Epithelial cell of esophagus (primary cell): ENCODE results near the gene GOLGA8B.
"Not testable (repeated sequence)": the region's sequence is repeated elsewhere in the genome, so short reads cannot be mapped to it uniquely, and the experiment has no call there.

ENCODE experiments used
- DNase-seq: peaks from one replicate; pipeline ENCODE4 v3.0.0; 2010; ENCODE audit warnings: low read depth
- H3K4me3 ChIP-seq: 2 replicates; pipeline ENCODE4 v1.5.1; 2011; ENCODE audit warnings: mild to moderate bottlenecking, low read length, control low read depth
- TF ChIP-seq, protein P1 (sequence below): IDR thresholded peaks from 2 replicates; pipeline ENCODE4 v1.5.1; 2011; ENCODE audit warnings: low read depth, mild to moderate bottlenecking, low read length, control low read depth, inconsistent platforms; ENCODE audit not compliant: insufficient read depth; ENCODE audit errors: missing control alignments

Gene GOLGA8B

DNA sequence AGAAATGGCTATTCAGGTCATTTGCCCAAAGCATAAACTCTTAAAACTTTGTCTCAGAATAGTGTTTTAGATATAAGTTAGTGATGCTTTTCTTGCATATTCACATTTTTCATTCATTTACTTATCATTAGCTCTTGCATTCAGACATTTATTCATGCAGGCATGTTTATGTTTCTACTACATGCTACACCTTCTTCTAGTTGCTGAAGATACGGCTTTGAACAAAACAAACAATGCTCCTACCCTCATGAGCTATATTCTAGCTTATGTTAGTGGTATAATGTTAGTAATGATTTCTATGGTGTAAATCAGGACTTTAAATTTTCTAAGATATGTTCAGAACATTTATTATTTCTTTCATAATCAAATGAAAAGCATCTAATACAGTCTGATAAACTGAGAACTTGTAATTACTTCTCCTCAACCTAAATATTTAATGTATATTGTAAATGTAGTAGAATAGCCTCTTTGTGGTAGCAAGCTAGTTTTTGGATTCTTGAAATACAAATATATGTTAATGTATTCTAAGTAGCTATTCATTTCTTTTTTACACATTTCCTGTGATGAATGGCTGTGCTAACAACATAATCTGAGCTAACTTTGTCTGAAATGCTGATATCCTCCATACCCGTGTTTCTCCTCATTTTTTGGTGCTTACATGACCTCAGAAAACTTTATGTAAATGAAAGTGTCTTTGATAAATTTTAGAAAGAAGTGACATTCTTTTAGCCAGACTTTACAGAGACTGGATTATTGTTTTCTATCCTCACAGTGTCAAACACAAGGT lies 15.5 kb upstream of the GOLGA8B start:
- no peak for DNase-seq
- H3K4me3 ChIP-seq = no peak overlapping the region
- TF ChIP-seq, protein P1, sequence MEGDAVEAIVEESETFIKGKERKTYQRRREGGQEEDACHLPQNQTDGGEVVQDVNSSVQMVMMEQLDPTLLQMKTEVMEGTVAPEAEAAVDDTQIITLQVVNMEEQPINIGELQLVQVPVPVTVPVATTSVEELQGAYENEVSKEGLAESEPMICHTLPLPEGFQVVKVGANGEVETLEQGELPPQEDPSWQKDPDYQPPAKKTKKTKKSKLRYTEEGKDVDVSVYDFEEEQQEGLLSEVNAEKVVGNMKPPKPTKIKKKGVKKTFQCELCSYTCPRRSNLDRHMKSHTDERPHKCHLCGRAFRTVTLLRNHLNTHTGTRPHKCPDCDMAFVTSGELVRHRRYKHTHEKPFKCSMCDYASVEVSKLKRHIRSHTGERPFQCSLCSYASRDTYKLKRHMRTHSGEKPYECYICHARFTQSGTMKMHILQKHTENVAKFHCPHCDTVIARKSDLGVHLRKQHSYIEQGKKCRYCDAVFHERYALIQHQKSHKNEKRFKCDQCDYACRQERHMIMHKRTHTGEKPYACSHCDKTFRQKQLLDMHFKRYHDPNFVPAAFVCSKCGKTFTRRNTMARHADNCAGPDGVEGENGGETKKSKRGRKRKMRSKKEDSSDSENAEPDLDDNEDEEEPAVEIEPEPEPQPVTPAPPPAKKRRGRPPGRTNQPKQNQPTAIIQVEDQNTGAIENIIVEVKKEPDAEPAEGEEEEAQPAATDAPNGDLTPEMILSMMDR = no peak

DNA sequence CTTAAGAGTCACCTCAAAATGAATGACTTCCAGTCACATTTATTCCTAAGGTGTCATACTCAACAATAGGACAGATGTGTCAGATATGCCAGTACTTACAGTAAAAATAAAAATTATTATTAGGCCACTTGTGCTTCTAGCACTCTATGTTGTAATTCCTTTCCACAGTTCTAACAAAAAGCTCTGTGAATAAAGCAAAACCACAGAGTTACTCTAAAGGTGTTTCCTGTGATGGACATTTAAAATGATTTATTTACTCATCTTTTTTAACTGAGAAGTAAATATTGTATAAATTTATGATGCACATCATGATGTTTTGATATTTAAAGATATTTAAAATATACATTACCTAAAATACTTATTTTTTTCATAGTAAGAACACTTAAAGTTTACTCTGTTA lies 13.9 kb upstream of the GOLGA8B start:
- H3K4me3 ChIP-seq = no peak overlapping the region
- TF ChIP-seq, protein P1 = no peak
- DNase-seq = no peak

DNA sequence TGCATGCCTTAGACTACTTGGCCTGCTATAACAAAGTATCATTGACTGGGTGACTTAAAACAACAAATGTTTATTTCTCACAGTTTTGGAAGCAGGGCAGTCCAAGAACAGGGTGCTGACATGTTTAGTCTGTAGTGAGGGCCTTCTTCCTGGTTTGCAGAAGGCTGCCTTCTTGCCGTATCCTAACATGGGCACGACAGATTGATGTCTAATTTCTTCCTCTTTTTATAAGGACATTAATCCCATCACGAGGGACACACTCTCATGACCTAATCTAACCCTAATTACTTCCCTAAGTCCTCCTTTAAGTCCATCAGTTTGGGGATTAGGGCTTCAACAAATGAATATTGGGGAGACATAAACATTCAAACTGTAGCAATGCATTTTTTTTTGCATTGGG lies 10.9 kb upstream of the GOLGA8B start:
- TF ChIP-seq, protein P1 = no peak
- H3K4me3 ChIP-seq = no peak overlapping the region
- no peak for DNase-seq

DNA sequence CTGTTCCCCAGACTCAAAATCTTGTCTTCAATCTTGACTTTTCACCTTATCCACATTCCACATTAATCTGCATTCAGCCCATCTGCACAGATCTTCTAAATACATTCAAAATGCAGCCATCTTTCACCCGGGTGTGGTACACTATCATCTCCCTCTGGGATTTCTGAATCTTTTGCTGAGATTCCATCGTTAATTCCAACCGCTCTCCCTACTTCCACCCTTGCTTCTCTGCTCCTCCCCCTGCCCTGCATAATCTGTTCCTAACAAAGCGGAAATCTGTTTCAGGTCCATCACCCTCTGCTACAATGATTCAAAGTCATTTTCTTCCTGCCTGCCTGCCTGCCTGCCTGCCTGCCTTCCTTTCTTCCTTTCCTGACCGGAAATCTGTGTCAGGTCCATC lies 7.9 kb upstream of the GOLGA8B start:
- TF ChIP-seq, protein P1 = no peak
- no peak overlapping the region for H3K4me3 ChIP-seq
- DNase-seq = no peak

DNA sequence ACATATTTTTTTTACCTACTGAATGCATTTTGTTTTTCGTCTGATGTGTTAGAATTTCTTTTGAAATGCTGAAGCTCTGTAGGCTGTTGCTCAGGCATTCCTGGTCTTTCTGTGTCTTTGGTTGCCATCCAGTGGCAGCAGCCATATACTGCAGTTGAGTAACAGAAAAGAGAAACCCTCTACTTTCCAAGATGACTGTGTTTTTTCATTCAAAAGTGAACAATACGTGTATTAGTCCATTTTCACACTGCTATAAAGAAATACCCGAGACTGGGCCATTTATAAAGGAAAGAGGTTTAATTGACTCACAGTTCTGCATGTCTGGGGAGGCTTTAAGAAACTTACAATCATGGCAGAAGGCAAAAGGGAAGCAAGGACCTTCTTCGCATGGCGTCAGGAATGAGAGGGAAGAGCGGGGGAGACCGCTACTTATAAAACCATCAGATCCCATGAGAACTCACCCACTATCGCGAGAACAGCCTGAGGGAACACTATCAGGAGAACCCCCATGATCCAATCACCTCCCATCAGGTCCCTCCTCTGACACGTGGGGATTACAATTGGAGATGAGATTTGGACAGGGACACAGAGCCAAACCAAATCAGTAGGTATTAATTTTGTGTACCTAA lies 4.7 kb upstream of the GOLGA8B start:
- peak; percentile 70 for DNase-seq
- TF ChIP-seq, protein P1 = peak; percentile 83
- peak overlapping the region; percentile 23 for H3K4me3 ChIP-seq

DNA sequence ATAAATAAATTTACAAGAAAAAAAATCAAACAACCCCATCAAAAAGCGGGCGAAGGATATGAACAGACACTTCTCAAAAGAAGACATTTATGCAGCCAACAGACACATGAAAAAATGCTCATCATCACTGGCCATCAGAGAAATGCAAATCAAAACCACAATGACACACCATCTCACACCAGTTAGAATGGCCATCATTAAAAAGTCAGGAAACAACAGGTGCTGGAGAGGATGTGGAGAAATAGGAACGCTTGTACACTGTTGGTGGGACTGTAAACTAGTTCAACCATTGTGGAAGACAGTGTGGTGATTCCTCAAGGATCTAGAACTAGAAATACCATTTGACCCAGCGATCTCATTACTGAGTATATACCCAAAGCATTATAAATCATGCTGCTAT lies 2.5 kb upstream of the GOLGA8B start:
- DNase-seq, H3K4me3 ChIP-seq: not testable (repeated sequence)

DNA sequence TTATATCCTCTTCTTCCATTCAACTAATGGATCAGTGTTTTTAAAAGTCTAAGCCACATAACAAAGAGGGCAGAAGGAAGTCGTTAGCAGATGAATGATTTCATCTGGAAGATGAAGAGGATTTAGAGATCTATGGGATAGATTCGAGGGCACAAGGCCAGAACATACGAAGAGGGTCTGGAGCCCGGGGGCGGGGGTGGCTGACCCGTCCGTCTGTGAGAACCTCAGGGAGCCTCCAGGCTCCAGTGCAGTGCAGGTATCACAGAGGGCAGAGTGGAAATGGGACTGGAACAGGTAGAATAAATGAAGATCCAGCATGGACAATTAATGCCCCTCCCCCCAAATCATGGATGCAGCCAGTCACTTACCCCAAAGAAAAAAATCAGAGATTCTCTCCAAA lies 1.5 kb upstream of the GOLGA8B start:
- DNase-seq = no peak
- H3K4me3 ChIP-seq = no peak overlapping the region
- TF ChIP-seq, protein P1 = no peak
